Measurements from ENCODE around the gene CD302. TPM values are rescaled to one million over a fixed set of nuclear protein-coding genes. Genes with fewer than 3 reads are reported as not detected.

CD302 gene
- total and polyA plus RNA-seq, 4 donors, result 65.9 to 118 (median 96.8) TPM

DNA sequence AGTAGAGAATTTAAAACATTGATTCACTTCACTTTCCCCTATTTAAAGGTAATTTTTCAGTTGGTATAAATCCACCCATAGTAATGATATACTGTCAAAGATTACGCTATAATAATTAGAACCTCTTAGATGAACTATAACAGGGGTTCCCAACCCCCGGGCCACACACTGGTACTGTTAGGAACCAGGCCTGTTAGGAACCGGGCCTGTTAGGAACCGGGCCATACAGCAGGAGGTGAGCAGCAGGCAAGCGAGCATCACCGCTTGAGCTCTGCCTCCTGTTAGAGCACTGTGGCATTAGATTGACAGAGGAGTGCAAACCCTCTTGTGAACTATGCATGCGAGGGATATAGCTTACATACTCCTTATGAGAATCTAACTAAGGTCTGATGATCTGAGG is 34.0 kb upstream of the CD302 start:
- Histone ChIP-seq H3K4me1 (ENCODE audit: control insufficient read depth in 4 of 4, insufficient read depth in 4 of 4, low read length in 3 of 4) (no peaks in the 10 kb centered on the region), H3K36me3 (ENCODE audit: control insufficient read depth in 4 of 4, insufficient read depth in 3 of 4, low read depth in 1 of 4, low read length in 3 of 4) (no peaks in the 10 kb centered on the region), H3K27me3 (ENCODE audit: control insufficient read depth in 4 of 4, insufficient read depth in 4 of 4, low read length in 3 of 4) (no peaks in the 10 kb centered on the region), H3K9ac (ENCODE audit: low read depth in 1 of 2, low read length in 2 of 2) (no peak overlapping the region), H3K4me3 (ENCODE audit: low read depth in 1 of 3, low read length in 3 of 3) (no peak overlapping the region), H3K27ac (ENCODE audit: low read depth in 1 of 2, low read length in 2 of 2) (no peak overlapping the region), H3K9me3 (ENCODE audit: control insufficient read depth in 4 of 4, low read length in 3 of 4) (peaks cover 0 to 2% (median 0%) of the 10 kb centered on the region in 4 donors)
- WGBS, result 90% methylated on average over 7 of the region's 7 CpGs
- DNase-seq (ENCODE audit: low spot score), result no peak
- TF ChIP-seq RAD21 (IDR thresholded peaks at IDR 0.05), result no peak
- TF ChIP-seq, protein P1, sequence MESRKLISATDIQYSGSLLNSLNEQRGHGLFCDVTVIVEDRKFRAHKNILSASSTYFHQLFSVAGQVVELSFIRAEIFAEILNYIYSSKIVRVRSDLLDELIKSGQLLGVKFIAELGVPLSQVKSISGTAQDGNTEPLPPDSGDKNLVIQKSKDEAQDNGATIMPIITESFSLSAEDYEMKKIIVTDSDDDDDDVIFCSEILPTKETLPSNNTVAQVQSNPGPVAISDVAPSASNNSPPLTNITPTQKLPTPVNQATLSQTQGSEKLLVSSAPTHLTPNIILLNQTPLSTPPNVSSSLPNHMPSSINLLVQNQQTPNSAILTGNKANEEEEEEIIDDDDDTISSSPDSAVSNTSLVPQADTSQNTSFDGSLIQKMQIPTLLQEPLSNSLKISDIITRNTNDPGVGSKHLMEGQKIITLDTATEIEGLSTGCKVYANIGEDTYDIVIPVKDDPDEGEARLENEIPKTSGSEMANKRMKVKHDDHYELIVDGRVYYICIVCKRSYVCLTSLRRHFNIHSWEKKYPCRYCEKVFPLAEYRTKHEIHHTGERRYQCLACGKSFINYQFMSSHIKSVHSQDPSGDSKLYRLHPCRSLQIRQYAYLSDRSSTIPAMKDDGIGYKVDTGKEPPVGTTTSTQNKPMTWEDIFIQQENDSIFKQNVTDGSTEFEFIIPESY (IDR thresholded peaks at IDR 0.05), result no peak

DNA sequence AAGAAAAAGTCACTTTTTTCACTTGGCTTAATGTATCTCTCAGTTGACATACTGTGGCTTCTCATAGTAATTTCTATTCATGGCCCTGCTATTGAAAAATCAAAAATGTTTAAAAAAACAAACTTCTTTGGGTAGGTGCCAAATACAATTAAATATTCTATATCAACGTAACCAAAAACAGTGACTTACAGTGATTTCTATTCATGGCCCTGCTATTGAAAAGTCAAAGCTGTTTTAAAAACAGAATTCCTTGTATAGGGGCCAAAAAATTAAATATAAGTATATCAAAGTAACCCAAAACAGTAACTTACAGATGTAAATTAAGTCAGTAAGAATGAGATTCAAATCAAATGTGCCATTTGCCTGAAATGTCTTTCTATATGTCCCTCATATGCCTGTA is 31.4 kb upstream of the CD302 start:
- H3K27me3 ChIP-seq (ENCODE audit: control insufficient read depth in 4 of 4, insufficient read depth in 4 of 4, low read length in 3 of 4), result no peaks in the 10 kb centered on the region
- H3K4me3 ChIP-seq (ENCODE audit: low read depth in 1 of 3, low read length in 3 of 3), result no peak overlapping the region
- no peak overlapping the region for H3K27ac ChIP-seq (ENCODE audit: low read depth in 1 of 2, low read length in 2 of 2)
- TF ChIP-seq TAF1 (conservative IDR thresholded peaks at IDR 0.05), result no peak
- no peak for TF ChIP-seq HNF4G (IDR thresholded peaks at IDR 0.05)
- TF ChIP-seq, protein P2, sequence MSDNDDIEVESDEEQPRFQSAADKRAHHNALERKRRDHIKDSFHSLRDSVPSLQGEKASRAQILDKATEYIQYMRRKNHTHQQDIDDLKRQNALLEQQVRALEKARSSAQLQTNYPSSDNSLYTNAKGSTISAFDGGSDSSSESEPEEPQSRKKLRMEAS (IDR thresholded peaks at IDR 0.05), result no peak
- TF ChIP-seq GABPA (IDR thresholded peaks at IDR 0.05 in 1 of 2, conservative IDR thresholded peaks at IDR 0.05 in 1 of 2), result no peak
- no peak for TF ChIP-seq NR2F2 (IDR thresholded peaks at IDR 0.05)
- no peak for TF ChIP-seq HNF4A (conservative IDR thresholded peaks at IDR 0.05)
- TF ChIP-seq SP1 (IDR thresholded peaks at IDR 0.05), result no peak
- TF ChIP-seq FOXA2 (IDR thresholded peaks at IDR 0.05), result no peak
- TF ChIP-seq RXRA (IDR thresholded peaks at IDR 0.05), result no peak
- TF ChIP-seq, protein P3, sequence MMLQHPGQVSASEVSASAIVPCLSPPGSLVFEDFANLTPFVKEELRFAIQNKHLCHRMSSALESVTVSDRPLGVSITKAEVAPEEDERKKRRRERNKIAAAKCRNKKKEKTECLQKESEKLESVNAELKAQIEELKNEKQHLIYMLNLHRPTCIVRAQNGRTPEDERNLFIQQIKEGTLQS (IDR thresholded peaks at IDR 0.05), result no peak
- TF ChIP-seq JUND (IDR thresholded peaks at IDR 0.05), result no peak
- TF ChIP-seq, protein P4, sequence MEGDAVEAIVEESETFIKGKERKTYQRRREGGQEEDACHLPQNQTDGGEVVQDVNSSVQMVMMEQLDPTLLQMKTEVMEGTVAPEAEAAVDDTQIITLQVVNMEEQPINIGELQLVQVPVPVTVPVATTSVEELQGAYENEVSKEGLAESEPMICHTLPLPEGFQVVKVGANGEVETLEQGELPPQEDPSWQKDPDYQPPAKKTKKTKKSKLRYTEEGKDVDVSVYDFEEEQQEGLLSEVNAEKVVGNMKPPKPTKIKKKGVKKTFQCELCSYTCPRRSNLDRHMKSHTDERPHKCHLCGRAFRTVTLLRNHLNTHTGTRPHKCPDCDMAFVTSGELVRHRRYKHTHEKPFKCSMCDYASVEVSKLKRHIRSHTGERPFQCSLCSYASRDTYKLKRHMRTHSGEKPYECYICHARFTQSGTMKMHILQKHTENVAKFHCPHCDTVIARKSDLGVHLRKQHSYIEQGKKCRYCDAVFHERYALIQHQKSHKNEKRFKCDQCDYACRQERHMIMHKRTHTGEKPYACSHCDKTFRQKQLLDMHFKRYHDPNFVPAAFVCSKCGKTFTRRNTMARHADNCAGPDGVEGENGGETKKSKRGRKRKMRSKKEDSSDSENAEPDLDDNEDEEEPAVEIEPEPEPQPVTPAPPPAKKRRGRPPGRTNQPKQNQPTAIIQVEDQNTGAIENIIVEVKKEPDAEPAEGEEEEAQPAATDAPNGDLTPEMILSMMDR (IDR thresholded peaks at IDR 0.05; ENCODE audit: low read depth, low read length, missing input control), result no peak
- no peak for TF ChIP-seq EGR1 (IDR thresholded peaks at IDR 0.05; ENCODE audit: low read depth in 2 of 2)
- no peak for TF ChIP-seq YY1 (IDR thresholded peaks at IDR 0.05)
- TF ChIP-seq, protein P5, sequence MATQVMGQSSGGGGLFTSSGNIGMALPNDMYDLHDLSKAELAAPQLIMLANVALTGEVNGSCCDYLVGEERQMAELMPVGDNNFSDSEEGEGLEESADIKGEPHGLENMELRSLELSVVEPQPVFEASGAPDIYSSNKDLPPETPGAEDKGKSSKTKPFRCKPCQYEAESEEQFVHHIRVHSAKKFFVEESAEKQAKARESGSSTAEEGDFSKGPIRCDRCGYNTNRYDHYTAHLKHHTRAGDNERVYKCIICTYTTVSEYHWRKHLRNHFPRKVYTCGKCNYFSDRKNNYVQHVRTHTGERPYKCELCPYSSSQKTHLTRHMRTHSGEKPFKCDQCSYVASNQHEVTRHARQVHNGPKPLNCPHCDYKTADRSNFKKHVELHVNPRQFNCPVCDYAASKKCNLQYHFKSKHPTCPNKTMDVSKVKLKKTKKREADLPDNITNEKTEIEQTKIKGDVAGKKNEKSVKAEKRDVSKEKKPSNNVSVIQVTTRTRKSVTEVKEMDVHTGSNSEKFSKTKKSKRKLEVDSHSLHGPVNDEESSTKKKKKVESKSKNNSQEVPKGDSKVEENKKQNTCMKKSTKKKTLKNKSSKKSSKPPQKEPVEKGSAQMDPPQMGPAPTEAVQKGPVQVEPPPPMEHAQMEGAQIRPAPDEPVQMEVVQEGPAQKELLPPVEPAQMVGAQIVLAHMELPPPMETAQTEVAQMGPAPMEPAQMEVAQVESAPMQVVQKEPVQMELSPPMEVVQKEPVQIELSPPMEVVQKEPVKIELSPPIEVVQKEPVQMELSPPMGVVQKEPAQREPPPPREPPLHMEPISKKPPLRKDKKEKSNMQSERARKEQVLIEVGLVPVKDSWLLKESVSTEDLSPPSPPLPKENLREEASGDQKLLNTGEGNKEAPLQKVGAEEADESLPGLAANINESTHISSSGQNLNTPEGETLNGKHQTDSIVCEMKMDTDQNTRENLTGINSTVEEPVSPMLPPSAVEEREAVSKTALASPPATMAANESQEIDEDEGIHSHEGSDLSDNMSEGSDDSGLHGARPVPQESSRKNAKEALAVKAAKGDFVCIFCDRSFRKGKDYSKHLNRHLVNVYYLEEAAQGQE (IDR thresholded peaks at IDR 0.05), result no peak
- 87% methylated on average over 1 of the region's 1 CpG for WGBS
- no peaks in the 10 kb centered on the region for H3K9me3 ChIP-seq (ENCODE audit: control insufficient read depth in 4 of 4, low read length in 3 of 4)
- no peaks in the 10 kb centered on the region for H3K4me1 ChIP-seq (ENCODE audit: control insufficient read depth in 4 of 4, insufficient read depth in 4 of 4, low read length in 3 of 4)
- no peaks in the 10 kb centered on the region for H3K36me3 ChIP-seq (ENCODE audit: control insufficient read depth in 4 of 4, insufficient read depth in 3 of 4, low read depth in 1 of 4, low read length in 3 of 4)
- H3K9ac ChIP-seq (ENCODE audit: low read depth in 1 of 2, low read length in 2 of 2), result no peak overlapping the region
- no peak for DNase-seq (ENCODE audit: low spot score)

All from liver (tissue), 9 donors.